Endothelial cell of umbilical vein (primary cell): Measurements from ENCODE around the gene SETD3. TPM values are rescaled to one million over a fixed set of nuclear protein-coding genes. Genes with fewer than 3 reads are reported as not detected.

Experiments
- BruUV-seq: library from RNA; stranded (reverse); fragments of 400-500 nt; replicated peaks from 2 replicates; lab custom pipeline; 2021; lab: Mats Ljungman, UMichigan
- CTCF ChIA-PET: fragments of 300-600, 350-600 bp; sonication (Branson Sonifier 250); formaldehyde crosslinking; loops from one replicate; lab custom pipeline; 2021; ENCODE audit warnings: antibody characterized with exemption, inconsistent platforms; lab: Charles Lee
- POLR2A ChIA-PET: fragments of 300-600, 350-600 bp; sonication (Branson Sonifier 250); formaldehyde crosslinking; loops from one replicate; lab custom pipeline; 2021; ENCODE audit warnings: antibody characterized with exemption, inconsistent platforms; lab: Charles Lee
- DNase-seq: peaks from one replicate; pipeline ENCODE4 v3.0.0-alpha.2; 2011; ENCODE audit warnings: low read depth, low spot score
- FAIRE-seq: peaks from 2 replicates; lab custom pipeline; 2011; peaks lifted over from hg19 to GRCh38; lab: Jason Lieb, UNC
- H2AFZ ChIP-seq: 2 replicates; pipeline ENCODE4 v1.6.0; 2012; ENCODE audit warnings: low read depth, low read length, control low read depth, inconsistent platforms
- H3K27ac ChIP-seq: 2 replicates; pipeline ENCODE4 v1.5.1; 2011; ENCODE audit warnings: low read depth, mild to moderate bottlenecking, control low read depth, low read length, moderate library complexity; ENCODE audit not compliant: insufficient read depth
- H3K27me3 ChIP-seq, 2 experiments: 2 replicates each; pipeline versions ENCODE4 v1.6.0 to v1.6.1; 2011; ENCODE audit warnings: low read length in 2 of 2, mixed read lengths in 1 of 2; ENCODE audit not compliant: control insufficient read depth in 2 of 2, insufficient read depth in 2 of 2
- H3K36me3 ChIP-seq, 2 experiments: 2 replicates in 1 of 2; 3 replicates in 1 of 2; pipeline ENCODE4 v1.5.1; 2011; ENCODE audit warnings: low read length in 2 of 2, mild to moderate bottlenecking in 1 of 2, moderate library complexity in 1 of 2; ENCODE audit not compliant: control insufficient read depth in 2 of 2, insufficient read depth in 2 of 2; ENCODE audit errors: extremely low read depth in 1 of 2
- H3K4me1 ChIP-seq: 3 replicates; pipeline ENCODE4 v1.5.1; 2011; ENCODE audit warnings: mild to moderate bottlenecking, low read length; ENCODE audit not compliant: control insufficient read depth, insufficient read depth; ENCODE audit errors: extremely low read depth
- H3K4me2 ChIP-seq: 2 replicates; pipeline ENCODE4 v1.6.1; 2011; ENCODE audit warnings: low read length, control low read depth, mixed read lengths; ENCODE audit not compliant: insufficient read depth
- H3K4me3 ChIP-seq, 3 experiments: fragments of 200-600 bp in 1 of 3; sonication (generic), shearing (Covaris generic) in 1 of 3; replicated peaks in 1 of 3; 2 replicates each; pipeline ENCODE4 v1.5.1; 2011 to 2016; ENCODE audit warnings: control low read depth in 3 of 3, low read length in 3 of 3, mild to moderate bottlenecking in 2 of 3, inconsistent platforms in 1 of 3, low read depth in 1 of 3, moderate library complexity in 1 of 3; ENCODE audit not compliant: insufficient read depth in 1 of 3
- H3K79me2 ChIP-seq: 2 replicates; pipeline ENCODE4 v1.6.0; 2012; ENCODE audit warnings: low read length, inconsistent platforms; ENCODE audit not compliant: control insufficient read depth, insufficient read depth
- H3K9ac ChIP-seq: replicated peaks from 2 replicates; pipeline ENCODE3; 2011; ENCODE audit warnings: low read length, control low read depth; ENCODE audit not compliant: insufficient read depth; ENCODE audit errors: extremely low read depth
- H3K9me1 ChIP-seq: replicated peaks from 3 replicates; pipeline ENCODE4 v1.6.0; 2011; ENCODE audit warnings: mild to moderate bottlenecking, low read length; ENCODE audit not compliant: control insufficient read depth, insufficient read depth; ENCODE audit errors: extremely low read depth
- H3K9me3 ChIP-seq: replicated peaks from 2 replicates; pipeline ENCODE4 v1.5.1; 2012; ENCODE audit warnings: low read length, inconsistent platforms; ENCODE audit not compliant: control insufficient read depth, insufficient read depth
- H4K20me1 ChIP-seq: replicated peaks from 2 replicates; pipeline ENCODE3; 2011; ENCODE audit warnings: mild to moderate bottlenecking, low read length; ENCODE audit not compliant: control insufficient read depth, insufficient read depth; ENCODE audit errors: extremely low read depth
- EZH2 ChIP-seq: IDR thresholded peaks from 2 replicates; pipeline ENCODE4 v1.6.1; 2012; ENCODE audit warnings: borderline replicate concordance, low read depth, mild to moderate bottlenecking, moderate library complexity, low read length, inconsistent platforms; ENCODE audit not compliant: severe bottlenecking
- FOS ChIP-seq: IDR thresholded peaks from 2 replicates; pipeline ENCODE4 v1.6.1; 2011; ENCODE audit warnings: mild to moderate bottlenecking, low read length, moderate library complexity, borderline replicate concordance; ENCODE audit not compliant: insufficient read depth
- GATA2 ChIP-seq: IDR thresholded peaks from 2 replicates; pipeline ENCODE4 v1.7.0; 2011; ENCODE audit warnings: low read depth, mild to moderate bottlenecking, moderate library complexity, mixed read lengths, low read length; ENCODE audit not compliant: insufficient read length, insufficient read depth
- JUN ChIP-seq: IDR thresholded peaks from 2 replicates; pipeline ENCODE4 v1.6.1; 2011; ENCODE audit warnings: borderline replicate concordance, low read depth; ENCODE audit not compliant: insufficient read length, insufficient read depth
- MYC ChIP-seq: IDR thresholded peaks from one replicate; pipeline ENCODE4 v1.6.1; 2011; ENCODE audit warnings: mild to moderate bottlenecking, low read depth, low read length
- POLR2A ChIP-seq: IDR thresholded peaks from 2 replicates; pipeline ENCODE4 v1.6.1; 2012; ENCODE audit warnings: low read depth, mild to moderate bottlenecking, control low read depth, low read length
- POLR2AphosphoS5 ChIP-seq: IDR thresholded peaks from 2 replicates; pipeline ENCODE4 v1.6.1; 2012; ENCODE audit warnings: low read depth, mild to moderate bottlenecking, control low read depth, low read length, moderate library complexity; ENCODE audit not compliant: insufficient read depth
- dilution Hi-C: fragments of 300-500 bp; cut with MboI; formaldehyde crosslinking; loops from one replicate; pipeline ENCODE4 v1.15.0; 2019; ENCODE audit warnings: low sequenced_read_pairs; ENCODE audit not compliant: extremely low pct_ligation_motif_present
- intact Hi-C: fragments of 100-400 bp; cut with micrococcal nuclease; formaldehyde crosslinking; loops from one replicate; pipeline ENCODE4 v1.10.0; 2022
- polyA plus RNA-seq, 4 experiments: library from polyadenylated mRNA; depleted of rRNA in 3 of 4; stranded (reverse) in 3 of 4; unstranded in 1 of 4; fragments of >200 nt; gene quantifications; 2 replicates each; pipeline versions ENCODE4 v1.2.1 to v1.2.3, GENCODE V29; 2011 to 2012; ENCODE audit warnings: missing spikeins in 1 of 4
- total RNA-seq: library from RNA; stranded (reverse); gene quantifications from 2 replicates; pipeline ENCODE4 v1.2.3, GENCODE V29; 2021
- TF ChIP-seq, protein P1 (sequence below): IDR thresholded peaks from 2 replicates; pipeline ENCODE4 v1.6.1; 2011; ENCODE audit not compliant: insufficient read depth, insufficient read length
- TF ChIP-seq, protein P2 (sequence below), 2 donors: IDR thresholded peaks; 1 replicate in 1 of 2; 2 replicates in 1 of 2; pipeline ENCODE4 v1.5.1; 2011; ENCODE audit warnings: low read length in 2 of 2, mild to moderate bottlenecking in 2 of 2, moderate library complexity in 2 of 2, control low read depth in 1 of 2, inconsistent platforms in 1 of 2, low read depth in 1 of 2; ENCODE audit not compliant: insufficient read depth in 1 of 2; ENCODE audit errors: extremely low read depth in 1 of 2

SETD3 gene
- total and polyA plus RNA-seq, 2 donors (not counting 3 experiments of a cell fraction or from before 2014, with no cell fraction given) = 18.1 to 53.1 TPM

DNA sequence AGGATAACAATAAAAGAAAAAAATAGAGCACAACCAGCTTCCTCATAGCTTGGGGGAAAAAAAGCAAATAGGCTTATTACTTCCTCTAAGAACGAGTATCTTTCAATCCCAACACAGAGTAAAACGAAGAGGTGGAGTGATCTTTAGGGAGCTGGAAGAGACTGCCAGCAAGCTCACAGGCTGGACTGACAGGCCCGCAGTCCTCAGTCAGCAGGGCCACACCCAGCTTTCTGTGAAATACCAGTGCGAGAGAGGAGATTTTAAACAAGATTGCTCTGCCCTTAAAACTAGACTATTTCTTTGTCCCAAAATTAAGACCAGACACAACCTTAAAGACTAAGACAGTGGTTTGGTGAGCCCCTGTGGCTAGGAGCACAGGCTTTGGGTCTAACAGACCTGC is 32.9 kb downstream of the SETD3 start:
- Histone ChIP-seq H3K27ac (no peak overlapping the region), H3K79me2 (peaks cover 2% of the 10 kb centered on the region), H3K9me1 (no peaks in the 10 kb centered on the region), H3K4me2 (no peak overlapping the region), H3K27me3 (no peaks in the 10 kb centered on the region), H3K36me3 (peaks cover 0 to 21% of the 10 kb centered on the region in 2 experiments), H2AFZ (no peak overlapping the region), H3K4me1 (no peaks in the 10 kb centered on the region), H3K9ac (no peak overlapping the region), H3K9me3 (no peaks in the 10 kb centered on the region), H4K20me1 (no peaks in the 10 kb centered on the region), H3K4me3 (no peak overlapping the region)
- ChIA-PET CTCF (interaction anchor here (1.5 kb wide), 1 partner anchor 32 kb away, joined by 4 read pairs; no protein-coding TSS in a partner anchor), POLR2A (no interaction called here)
- TF ChIP-seq POLR2AphosphoS5 (no peak), POLR2A (no peak), EZH2 (no peak), JUN (no peak), MYC (no peak), GATA2 (no peak), FOS (no peak)
- TF ChIP-seq, protein P1, sequence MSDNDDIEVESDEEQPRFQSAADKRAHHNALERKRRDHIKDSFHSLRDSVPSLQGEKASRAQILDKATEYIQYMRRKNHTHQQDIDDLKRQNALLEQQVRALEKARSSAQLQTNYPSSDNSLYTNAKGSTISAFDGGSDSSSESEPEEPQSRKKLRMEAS = no peak
- TF ChIP-seq, protein P2, sequence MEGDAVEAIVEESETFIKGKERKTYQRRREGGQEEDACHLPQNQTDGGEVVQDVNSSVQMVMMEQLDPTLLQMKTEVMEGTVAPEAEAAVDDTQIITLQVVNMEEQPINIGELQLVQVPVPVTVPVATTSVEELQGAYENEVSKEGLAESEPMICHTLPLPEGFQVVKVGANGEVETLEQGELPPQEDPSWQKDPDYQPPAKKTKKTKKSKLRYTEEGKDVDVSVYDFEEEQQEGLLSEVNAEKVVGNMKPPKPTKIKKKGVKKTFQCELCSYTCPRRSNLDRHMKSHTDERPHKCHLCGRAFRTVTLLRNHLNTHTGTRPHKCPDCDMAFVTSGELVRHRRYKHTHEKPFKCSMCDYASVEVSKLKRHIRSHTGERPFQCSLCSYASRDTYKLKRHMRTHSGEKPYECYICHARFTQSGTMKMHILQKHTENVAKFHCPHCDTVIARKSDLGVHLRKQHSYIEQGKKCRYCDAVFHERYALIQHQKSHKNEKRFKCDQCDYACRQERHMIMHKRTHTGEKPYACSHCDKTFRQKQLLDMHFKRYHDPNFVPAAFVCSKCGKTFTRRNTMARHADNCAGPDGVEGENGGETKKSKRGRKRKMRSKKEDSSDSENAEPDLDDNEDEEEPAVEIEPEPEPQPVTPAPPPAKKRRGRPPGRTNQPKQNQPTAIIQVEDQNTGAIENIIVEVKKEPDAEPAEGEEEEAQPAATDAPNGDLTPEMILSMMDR (IDR thresholded peaks at IDR 0.05; ENCODE audit: extremely low read depth in 1 of 2, insufficient read depth in 1 of 2, low read depth in 1 of 2, low read length in 2 of 2) = no peak
- DNase-seq (no peak), FAIRE-seq (no peak)
- intact Hi-C loops (no loop called here), dilution Hi-C loops (no loop called here)
- BruUV-seq = no TSS peak
